HG02885 (cell line): ENCODE measurements around the gene AGA.

Source experiments
- ATAC-seq: cut with Tn5 transposase; IDR thresholded peaks from one replicate; pipeline ENCODE4 v1.9.1; 2021; ENCODE audit warnings: mild to moderate bottlenecking; ENCODE audit not compliant: unreplicated experiment, poor library complexity

Gene AGA

GRCh38 chr4:177441803-177442622 is at the start of gene AGA:
Gene AGA (minus strand): TSS chr4:177442437. CDS start chr4:177442375, 62 bp downstream.
- peak; percentile 88 for ATAC-seq

GRCh38 chr4:177492022-177492421 is 49.8 kb upstream of the AGA start:
- no peak for ATAC-seq

GRCh38 chr4:177490769-177491168 is 48.5 kb upstream of the AGA start:
- ATAC-seq, result no peak

GRCh38 chr4:177489471-177490246 is 47.4 kb upstream of the AGA start:
- peak; percentile 44 for ATAC-seq

DNA sequence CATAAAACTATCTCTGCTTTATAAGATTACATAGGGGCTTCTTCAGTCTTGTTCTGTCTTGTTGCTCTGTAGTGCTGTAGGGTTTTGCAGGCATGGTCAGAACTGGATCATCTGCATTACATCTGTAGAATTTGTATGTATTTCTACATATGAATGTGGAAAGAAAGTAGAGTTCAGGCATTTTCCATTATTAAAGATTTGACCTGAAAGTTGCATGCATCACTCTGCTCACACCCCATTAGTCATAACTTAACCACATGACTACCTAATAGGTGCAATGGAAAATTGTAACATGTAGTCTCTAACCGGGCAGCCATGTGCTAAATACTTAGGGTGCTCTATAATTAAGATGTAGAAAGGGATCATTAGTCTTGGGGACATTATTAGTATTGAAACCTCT is 45.7 kb upstream of the AGA start:
- peak; percentile 49 for ATAC-seq

DNA sequence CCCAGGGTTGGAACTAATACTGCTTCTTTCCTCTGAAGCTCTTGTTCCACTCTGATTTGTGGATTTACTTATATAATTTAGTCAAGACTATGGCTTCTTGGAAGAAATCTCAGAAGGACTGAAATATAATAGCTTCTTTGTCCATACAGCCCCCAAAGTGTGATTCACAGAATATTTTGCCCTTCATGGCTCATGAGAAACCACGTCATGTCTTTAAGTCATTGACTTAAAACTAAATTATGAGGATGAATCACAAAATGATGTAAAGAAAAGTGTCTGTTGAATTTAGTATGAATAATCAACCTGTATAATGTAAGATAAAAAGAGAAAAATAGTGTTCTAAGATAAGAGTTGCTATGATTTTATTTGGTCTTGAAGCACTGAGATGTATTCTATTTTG is 43.3 kb upstream of the AGA start:
- no peak for ATAC-seq

DNA sequence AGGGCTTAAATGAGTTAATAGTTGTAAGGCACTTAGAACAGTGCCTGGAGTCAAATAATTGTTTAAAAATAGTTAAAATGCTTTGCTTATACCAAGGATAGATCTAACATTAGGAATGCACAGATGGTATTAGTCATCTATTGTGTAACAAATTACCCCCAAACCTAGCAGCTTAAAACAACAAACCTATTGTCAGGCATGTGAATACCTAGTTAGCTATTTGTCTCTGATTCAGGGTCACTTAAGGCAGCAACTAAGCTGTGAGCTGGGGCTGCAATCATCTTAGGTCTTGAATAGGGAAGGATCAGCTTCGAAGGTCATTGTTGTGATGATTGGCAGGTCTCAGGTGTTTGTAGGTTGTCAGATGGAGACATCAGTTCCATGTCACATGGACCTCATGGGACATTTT is 42.4 kb upstream of the AGA start:
- ATAC-seq, result no peak

GRCh38 chr4:177483760-177484159 is 41.5 kb upstream of the AGA start:
- ATAC-seq, result no peak

GRCh38 chr4:177483271-177483670 is 41.0 kb upstream of the AGA start:
- no peak for ATAC-seq

GRCh38 chr4:177482367-177482766 is 40.1 kb upstream of the AGA start:
- ATAC-seq, result no peak

DNA sequence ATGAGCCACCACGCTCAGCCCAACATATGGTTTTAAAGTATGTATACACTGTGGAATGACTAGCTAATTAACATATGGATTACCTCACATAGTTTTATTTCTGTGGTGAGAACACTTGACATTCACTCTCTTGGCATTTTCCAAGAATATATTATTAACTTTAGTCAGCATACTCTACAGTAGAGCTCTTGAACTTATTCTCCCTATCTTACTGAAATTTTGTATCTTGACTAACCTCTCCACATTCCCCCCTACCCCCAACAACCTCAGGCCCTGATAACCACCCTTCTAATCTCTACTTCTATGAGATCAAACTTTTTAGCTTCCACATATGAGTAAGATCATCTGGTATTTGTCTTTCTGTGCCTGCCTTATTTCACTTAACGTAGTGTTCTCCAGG is 38.6 kb upstream of the AGA start:
- no peak for ATAC-seq

GRCh38 chr4:177479063-177479462 is 36.8 kb upstream of the AGA start:
- ATAC-seq, result no peak

- no peak for ATAC-seq
Observed at GRCh38 chr4:177478496-177478895, 36.3 kb upstream of the AGA start.

DNA sequence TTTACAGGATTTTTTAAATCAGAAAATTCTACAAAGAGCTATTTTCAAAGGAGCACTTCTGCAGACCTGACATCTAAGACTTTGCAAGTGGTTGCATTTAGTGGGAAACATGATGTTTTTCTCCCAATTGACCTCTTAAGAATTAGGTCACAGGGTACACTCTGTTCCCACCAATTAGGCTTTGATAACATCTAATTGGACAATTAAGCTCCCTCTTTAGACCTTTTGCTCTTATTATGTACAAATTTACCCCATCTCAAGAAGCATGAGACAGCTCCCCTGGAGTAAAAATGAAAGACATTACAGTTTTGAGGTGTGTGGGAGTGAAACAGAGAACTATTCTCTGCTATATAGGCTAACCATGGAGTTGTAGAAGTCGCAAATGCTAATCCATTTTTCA is 31.8 kb upstream of the AGA start:
- ATAC-seq, result no peak

DNA sequence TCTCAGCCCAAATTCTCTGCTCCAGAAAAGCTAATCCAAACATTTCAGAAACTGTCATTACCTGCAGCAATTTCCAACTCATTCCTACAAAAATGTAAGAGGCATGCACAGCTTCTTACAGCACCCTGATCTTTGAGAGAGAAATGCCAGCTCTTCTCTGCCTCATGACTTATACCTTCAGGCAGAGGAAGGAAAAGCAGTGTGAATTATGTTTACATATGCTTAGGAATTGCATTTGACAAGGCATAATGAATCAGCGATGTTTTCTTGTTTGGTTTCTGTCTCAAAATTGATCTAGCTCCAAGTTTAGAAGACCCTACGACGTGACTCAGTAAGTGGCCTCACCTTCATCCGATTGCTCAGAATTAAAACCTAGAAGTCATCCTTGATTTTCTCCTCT is 21.8 kb upstream of the AGA start:
- ATAC-seq, result no peak

GRCh38 chr4:177461606-177462005 is 19.4 kb upstream of the AGA start:
- no peak for ATAC-seq

- ATAC-seq, result no peak
Observed at GRCh38 chr4:177460460-177460859, 18.2 kb upstream of the AGA start.

- ATAC-seq, result no peak
Observed at GRCh38 chr4:177455561-177455970, 13.3 kb upstream of the AGA start.

- no peak for ATAC-seq
Observed at GRCh38 chr4:177453116-177453515, 10.9 kb upstream of the AGA start.

GRCh38 chr4:177451108-177451500 is 8.9 kb upstream of the AGA start:
- no peak for ATAC-seq

- ATAC-seq, result no peak
Observed at GRCh38 chr4:177450426-177451107, 8.3 kb upstream of the AGA start.
